Breast epithelium (tissue), 4 donors: ENCODE measurements around the gene DNMT3A. TPM values are rescaled to one million over a fixed set of nuclear protein-coding genes. Genes with fewer than 3 reads are reported as not detected.

Experiments used
- DNase-seq, 2 donors: peaks; one replicate each; pipeline ENCODE4 v3.0.0-alpha.2; 2019; ENCODE audit warnings: low spot score in 2 of 2
- H3K27ac ChIP-seq, 2 donors: fragments of 200-600 bp; sonication (generic) in 1 of 2; one replicate each; pipeline ENCODE4 v1.5.1; 2016 to 2019; ENCODE audit warnings: mild to moderate bottlenecking in 1 of 2
- H3K27me3 ChIP-seq, 2 donors: fragments of 200-600 bp; sonication (generic) in 1 of 2; one replicate each; pipeline versions ENCODE4 v1.5.1 to v1.6.0; 2017 to 2019; ENCODE audit warnings: control low read depth in 1 of 2, mild to moderate bottlenecking in 1 of 2
- H3K36me3 ChIP-seq: fragments of 200-600 bp; one replicate; pipeline ENCODE4 v1.5.1; 2019
- H3K4me1 ChIP-seq, 2 donors: fragments of 200-600 bp; sonication (generic); one replicate each; pipeline ENCODE4 v1.5.1; 2016 to 2019; ENCODE audit warnings: control low read depth in 1 of 2
- H3K4me3 ChIP-seq, 3 donors: fragments of 200-600 bp; sonication (generic); 1 replicate in 2 of 3; 2 replicates in 1 of 3; pipeline ENCODE4 v1.5.1; 2016 to 2019; ENCODE audit warnings: mild to moderate bottlenecking in 3 of 3, moderate library complexity in 2 of 3
- H3K9me3 ChIP-seq, 2 donors: fragments of 200-600 bp; sonication (generic) in 1 of 2; one replicate each; pipeline ENCODE4 v1.5.1; 2016 to 2019; ENCODE audit warnings: control low read depth in 1 of 2
- POLR2A ChIP-seq: fragments of 450-650 bp; IDR thresholded peaks from one replicate; pipeline ENCODE4 v1.6.1; 2016; ENCODE audit warnings: antibody characterized with exemption, mild to moderate bottlenecking, moderate library complexity
- POLR2AphosphoS5 ChIP-seq, 3 donors: sonication (generic); formaldehyde crosslinking; IDR thresholded peaks; one replicate each; pipeline ENCODE4 v1.6.1; 2017; ENCODE audit warnings: antibody characterized with exemption in 3 of 3
- intact Hi-C: fragments of 100-400 bp; cut with DNase I; formaldehyde crosslinking; loops from one replicate; pipeline ENCODE4 v1.15.1; 2023; ENCODE audit warnings: low total_unique reads
- total RNA-seq, 3 donors: library from RNA; depleted of rRNA; stranded (reverse); fragments of >200 nt; gene quantifications; one replicate each; pipeline ENCODE4 v1.1.0, GENCODE V29; 2016
- TF ChIP-seq, protein P1 (sequence below), 3 donors: fragments of 450-650 bp; IDR thresholded peaks; one replicate each; pipeline ENCODE4 v1.5.1; 2016 to 2017; ENCODE audit warnings: antibody characterized with exemption in 3 of 3, mild to moderate bottlenecking in 3 of 3, moderate library complexity in 3 of 3

DNMT3A gene
- total RNA-seq, 3 donors from 2014 or later, result 8.2 to 21.7 (median 20.0) TPM

DNA sequence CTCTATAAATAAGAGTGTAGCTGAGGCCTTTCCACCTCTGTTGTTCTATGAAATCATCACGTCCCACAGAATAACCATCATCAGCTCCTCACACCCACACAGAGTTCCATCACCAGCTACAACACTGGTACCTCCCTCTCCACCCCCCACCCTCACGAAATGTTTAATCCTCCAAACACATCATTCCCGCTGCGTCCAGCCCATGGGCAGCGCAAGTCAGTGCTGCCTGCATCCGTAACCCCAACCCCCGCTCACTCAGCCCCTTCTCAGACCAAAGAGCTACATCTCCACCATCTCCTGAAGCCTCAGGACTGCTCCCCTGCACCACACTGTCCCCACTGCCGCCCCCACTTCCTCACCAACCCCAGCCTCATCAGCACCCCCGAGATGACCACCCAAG is 19.4 kb downstream of the DNMT3A start:
- no peaks in the 10 kb centered on the region for H3K4me1 ChIP-seq
- H3K9me3 ChIP-seq, result peaks cover 3 to 10% of the 10 kb centered on the region in 2 donors
- no peak overlapping the region for H3K27ac ChIP-seq
- DNase-seq, result no peak
- intact Hi-C loops, result no loop called here
- H3K4me3 ChIP-seq, result no peak overlapping the region
- TF ChIP-seq POLR2AphosphoS5 (IDR thresholded peaks at IDR 0.05) (no peak), POLR2A (no peak)
- TF ChIP-seq, protein P1, sequence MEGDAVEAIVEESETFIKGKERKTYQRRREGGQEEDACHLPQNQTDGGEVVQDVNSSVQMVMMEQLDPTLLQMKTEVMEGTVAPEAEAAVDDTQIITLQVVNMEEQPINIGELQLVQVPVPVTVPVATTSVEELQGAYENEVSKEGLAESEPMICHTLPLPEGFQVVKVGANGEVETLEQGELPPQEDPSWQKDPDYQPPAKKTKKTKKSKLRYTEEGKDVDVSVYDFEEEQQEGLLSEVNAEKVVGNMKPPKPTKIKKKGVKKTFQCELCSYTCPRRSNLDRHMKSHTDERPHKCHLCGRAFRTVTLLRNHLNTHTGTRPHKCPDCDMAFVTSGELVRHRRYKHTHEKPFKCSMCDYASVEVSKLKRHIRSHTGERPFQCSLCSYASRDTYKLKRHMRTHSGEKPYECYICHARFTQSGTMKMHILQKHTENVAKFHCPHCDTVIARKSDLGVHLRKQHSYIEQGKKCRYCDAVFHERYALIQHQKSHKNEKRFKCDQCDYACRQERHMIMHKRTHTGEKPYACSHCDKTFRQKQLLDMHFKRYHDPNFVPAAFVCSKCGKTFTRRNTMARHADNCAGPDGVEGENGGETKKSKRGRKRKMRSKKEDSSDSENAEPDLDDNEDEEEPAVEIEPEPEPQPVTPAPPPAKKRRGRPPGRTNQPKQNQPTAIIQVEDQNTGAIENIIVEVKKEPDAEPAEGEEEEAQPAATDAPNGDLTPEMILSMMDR (IDR thresholded peaks at IDR 0.05), result no peak
- H3K27me3 ChIP-seq, result no peaks in the 10 kb centered on the region
- no peaks in the 10 kb centered on the region for H3K36me3 ChIP-seq

DNA sequence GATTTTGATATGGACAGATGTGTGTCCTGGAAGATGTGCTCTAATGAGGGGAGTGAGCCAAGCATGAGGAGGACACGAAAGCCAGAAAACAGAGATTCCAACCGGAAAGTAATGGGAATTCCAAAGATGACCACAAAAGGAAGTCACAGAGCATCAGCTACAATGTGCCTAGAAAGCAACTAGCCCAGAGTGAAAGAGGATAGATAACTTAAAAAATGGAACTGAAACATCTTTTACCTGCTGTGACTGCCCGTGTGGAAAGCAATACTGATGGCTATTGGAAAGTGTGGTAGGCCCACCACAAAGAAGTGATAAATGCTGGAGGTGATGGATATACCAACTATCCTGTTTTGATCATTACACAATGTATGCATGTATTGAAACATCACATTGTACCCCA is 21.6 kb downstream of the DNMT3A start:
- Histone ChIP-seq H3K27me3 (no peaks in the 10 kb centered on the region), H3K4me1 (peaks cover under 1 to 6% of the 10 kb centered on the region in 2 donors), H3K4me3 (no peak overlapping the region), H3K36me3 (no peaks in the 10 kb centered on the region), H3K27ac (no peak overlapping the region), H3K9me3 (no peaks in the 10 kb centered on the region)
- no peak for DNase-seq
- intact Hi-C loops, result no loop called here
- TF ChIP-seq POLR2AphosphoS5 (IDR thresholded peaks at IDR 0.05), result no peak
- no peak for TF ChIP-seq POLR2A
- TF ChIP-seq, protein P1 (IDR thresholded peaks at IDR 0.05), result no peak

DNA sequence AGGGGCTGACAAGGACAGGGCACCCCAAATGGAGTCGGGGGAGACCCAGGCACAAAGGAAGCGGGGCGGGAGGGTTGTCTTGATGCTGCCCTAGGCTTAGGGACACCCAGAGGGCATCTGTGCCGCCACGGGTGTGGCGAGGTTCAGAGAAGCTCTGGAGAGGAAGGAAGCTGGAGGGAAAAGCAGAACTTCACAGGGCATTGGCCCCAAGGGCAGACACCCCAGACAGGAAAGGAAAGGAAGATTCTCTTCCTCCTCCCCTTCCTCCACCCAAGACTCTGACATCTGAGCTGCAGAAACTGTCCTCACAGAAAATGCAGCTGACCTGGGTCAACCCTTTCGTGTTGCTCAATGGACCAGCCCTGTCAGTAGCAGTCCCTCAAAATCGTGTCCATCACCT is 25.6 kb downstream of the DNMT3A start:
- peak overlapping the region in 1 of 2 donors; percentile 87 for H3K27ac ChIP-seq
- DNase-seq, result no peak

DNA sequence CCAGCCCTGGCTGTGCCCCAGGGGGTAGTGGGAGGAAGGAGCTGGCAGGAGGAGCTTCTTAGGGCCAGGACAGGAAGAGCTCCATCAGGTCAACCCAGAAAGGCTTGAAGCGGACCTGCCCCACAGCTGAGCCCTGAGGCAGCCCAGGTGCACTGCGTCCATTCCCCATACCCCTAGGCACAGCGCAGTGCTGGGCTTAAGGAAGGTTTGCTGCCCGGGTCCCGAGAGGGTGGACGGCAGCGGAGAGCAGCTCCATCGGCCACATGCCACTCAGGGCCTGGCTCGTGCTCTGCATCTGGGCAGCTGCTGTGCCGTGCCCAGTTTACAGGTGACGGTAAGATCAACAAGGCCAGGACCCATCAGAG is 26.4 kb downstream of the DNMT3A start:
- intact Hi-C loops, result no loop called here
- H3K4me1 ChIP-seq, result peaks cover 8 to 28% of the 10 kb centered on the region in 2 donors
- no peaks in the 10 kb centered on the region for H3K27me3 ChIP-seq
- TF ChIP-seq POLR2A (no peak), POLR2AphosphoS5 (IDR thresholded peaks at IDR 0.05) (no peak)
- TF ChIP-seq, protein P1 (IDR thresholded peaks at IDR 0.05), result no peak
- no peak for DNase-seq
- H3K36me3 ChIP-seq, result no peaks in the 10 kb centered on the region
- H3K27ac ChIP-seq, result peak overlapping the region; percentile 68 to 87
- no peaks in the 10 kb centered on the region for H3K9me3 ChIP-seq
- peak overlapping the region in 1 of 3 donors; percentile 7 for H3K4me3 ChIP-seq

More for the DNA sequence above, 25.6 kb downstream of the DNMT3A start:
- Histone ChIP-seq H3K36me3 (no peaks in the 10 kb centered on the region), H3K4me1 (peaks cover 5 to 21% of the 10 kb centered on the region in 2 donors), H3K27me3 (no peaks in the 10 kb centered on the region), H3K4me3 (no peak overlapping the region), H3K9me3 (no peaks in the 10 kb centered on the region)
- TF ChIP-seq POLR2AphosphoS5 (IDR thresholded peaks at IDR 0.05), result no peak
- TF ChIP-seq, protein P1 (IDR thresholded peaks at IDR 0.05), result no peak
- no peak for TF ChIP-seq POLR2A
- intact Hi-C loops, result no loop called here

DNA sequence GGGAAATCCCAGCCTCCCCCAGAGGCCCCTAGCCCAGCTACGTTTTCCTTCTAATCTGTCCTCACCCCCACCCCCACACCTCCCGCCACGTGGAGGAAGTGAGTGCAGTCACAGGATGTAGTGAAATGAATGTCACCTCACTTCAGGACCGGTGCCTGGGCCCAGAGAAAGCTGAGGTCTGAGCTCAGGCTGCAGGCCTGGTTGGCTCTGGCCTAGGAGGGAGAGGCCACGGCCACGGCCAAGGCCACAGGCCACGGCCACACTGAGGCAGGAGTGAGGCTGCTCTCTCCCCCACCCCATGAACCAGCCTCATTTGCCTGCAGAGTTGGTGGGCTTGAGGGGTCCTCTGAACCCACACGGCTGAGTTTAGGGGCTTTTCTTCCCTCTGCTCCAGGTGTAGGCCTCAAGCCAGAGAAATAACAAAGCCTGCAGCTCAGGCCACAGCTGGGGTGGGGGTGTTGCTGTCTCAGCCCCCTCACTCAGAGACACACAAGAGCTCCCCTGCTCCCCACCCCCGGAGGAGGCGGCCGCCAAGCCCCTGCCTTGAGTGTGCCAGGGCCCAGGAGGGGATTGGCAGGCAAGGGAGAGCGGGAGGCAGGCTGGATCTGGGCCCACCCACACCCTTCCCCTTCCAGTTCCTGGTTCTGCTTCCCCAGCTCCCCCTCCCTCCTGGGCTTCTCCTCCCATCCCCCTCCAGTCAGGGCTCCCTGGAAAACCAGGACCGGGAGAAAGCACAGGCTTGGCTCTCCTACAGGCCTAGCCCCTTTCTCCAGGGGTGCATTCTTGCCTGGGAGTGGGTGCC is 27.0 kb downstream of the DNMT3A start:
- Histone ChIP-seq H3K27me3 (no peaks in the 10 kb centered on the region), H3K36me3 (no peaks in the 10 kb centered on the region), H3K4me1 (peaks cover 11 to 34% of the 10 kb centered on the region in 2 donors), H3K27ac (peak overlapping the region; percentile 68 to 87), H3K4me3 (peak overlapping the region in 1 of 3 donors; percentile 7), H3K9me3 (no peaks in the 10 kb centered on the region)
- peak in 1 of 2 donors; percentile 49 for DNase-seq
- TF ChIP-seq POLR2A (no peak), POLR2AphosphoS5 (IDR thresholded peaks at IDR 0.05) (peak in 1 of 3 donors; percentile 14)
- intact Hi-C loops, result no loop called here
